Naive thymus-derived CD8-positive, alpha-beta T cell (primary cell): ENCODE measurements around the gene STXBP1. TPM values are rescaled to one million over a fixed set of nuclear protein-coding genes. Genes with fewer than 3 reads are reported as not detected.

Source experiments
- ATAC-seq, 2 donors: fragments of 150-1000 bp; cut with Tn5 transposase in 1 of 2; sonication (Bioruptor Pico), chemical (Tn5 transposase) in 1 of 2; 1 replicate in 1 of 2; 2 replicates in 1 of 2; pipeline ENCODE4 v1.10.0; 2021; ENCODE audit warnings: mild to moderate bottlenecking in 2 of 2, moderate library complexity in 2 of 2
- POLR2A ChIA-PET: fragments of 350-600 bp; sonication (Branson Sonifier 250); formaldehyde crosslinking; loops from one replicate; lab custom pipeline; 2021; ENCODE audit warnings: antibody characterized with exemption; lab: Charles Lee
- DNase-seq, 10 donors: peaks; one replicate each; pipeline versions ENCODE4 v3.0.0 to v3.0.0-alpha.2; 2020 to 2022
- H3K27ac Mint-ChIP-seq, 10 donors: one replicate each; pipeline ENCODE4 v1.8.0; 2020 to 2022; ENCODE audit warnings: mild to moderate bottlenecking in 10 of 10, mixed read lengths in 10 of 10, moderate library complexity in 4 of 10, inconsistent platforms in 1 of 10
- H3K27me3 Mint-ChIP-seq, 5 donors: one replicate each; pipeline ENCODE4 v1.8.0; 2021 to 2022; ENCODE audit warnings: mixed read lengths in 5 of 5
- H3K36me3 Mint-ChIP-seq, 3 donors: one replicate each; pipeline ENCODE4 v1.8.0; 2020 to 2022; ENCODE audit warnings: mixed read lengths in 3 of 3, mild to moderate bottlenecking in 2 of 3, inconsistent platforms in 1 of 3
- H3K4me1 Mint-ChIP-seq, 4 donors: one replicate each; pipeline ENCODE4 v1.8.0; 2021 to 2022; ENCODE audit warnings: mixed read lengths in 4 of 4
- H3K4me3 Mint-ChIP-seq, 10 donors: one replicate each; pipeline ENCODE4 v1.8.0; 2020 to 2022; ENCODE audit warnings: mild to moderate bottlenecking in 10 of 10, mixed read lengths in 10 of 10, moderate library complexity in 6 of 10, inconsistent platforms in 1 of 10
- H3K9me3 Mint-ChIP-seq, 9 donors: one replicate each; pipeline ENCODE4 v1.8.0; 2020 to 2022; ENCODE audit warnings: mixed read lengths in 9 of 9, mild to moderate bottlenecking in 3 of 9, inconsistent platforms in 1 of 9, moderate library complexity in 1 of 9
- polyA plus RNA-seq, 3 donors: library from polyadenylated mRNA; unstranded; fragments of 300-500 nt; fragmentation: Illumina TruSeq; gene quantifications; one replicate each; pipeline ENCODE4 v1.2.3, GENCODE V29; 2021
- total RNA-seq, 8 experiments: library from RNA in 2 of 8; stranded (reverse) in 2 of 8; gene quantifications; one replicate each; pipeline ENCODE4 v1.2.3 and lab custom pipeline; 2021 to 2026

STXBP1 gene
- total and polyA plus RNA-seq, 5 experiments from 2014 or later = 3.4 to 39.7 (median 10.3) TPM

DNA sequence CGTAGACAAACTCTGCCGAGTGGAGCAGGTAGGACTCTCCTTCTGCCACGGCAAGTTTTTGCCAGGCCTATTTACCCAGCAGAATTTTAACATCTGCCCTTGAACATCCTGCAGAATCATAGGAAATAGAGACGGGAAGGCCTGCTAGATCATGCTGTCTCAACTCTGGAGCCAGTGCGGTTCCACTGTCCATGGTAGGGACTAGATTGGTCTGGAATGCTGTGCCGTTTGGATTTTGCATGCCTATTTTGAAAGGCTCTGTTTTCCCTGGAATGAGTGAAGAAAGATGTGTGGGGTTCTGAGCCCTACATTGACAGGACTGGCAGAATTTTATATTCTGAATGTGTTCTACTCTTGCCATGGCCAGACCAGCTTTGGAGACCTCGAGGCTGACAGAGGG is 61.2 kb downstream of the STXBP1 start:
- H3K27ac Mint-ChIP-seq = peak overlapping the region in 1 of 10 donors; percentile 46
- no peak overlapping the region for H3K4me3 Mint-ChIP-seq
- H3K9me3 Mint-ChIP-seq = no peaks in the 10 kb centered on the region
- peaks cover 0 to 41% (median 12%) of the 10 kb centered on the region in 3 donors for H3K36me3 Mint-ChIP-seq
- ATAC-seq = no peak
- POLR2A ChIA-PET = no interaction called here
- no peak for DNase-seq
- peaks cover 0 to 2% (median 0%) of the 10 kb centered on the region in 4 donors for H3K4me1 Mint-ChIP-seq
- no peaks in the 10 kb centered on the region for H3K27me3 Mint-ChIP-seq

DNA sequence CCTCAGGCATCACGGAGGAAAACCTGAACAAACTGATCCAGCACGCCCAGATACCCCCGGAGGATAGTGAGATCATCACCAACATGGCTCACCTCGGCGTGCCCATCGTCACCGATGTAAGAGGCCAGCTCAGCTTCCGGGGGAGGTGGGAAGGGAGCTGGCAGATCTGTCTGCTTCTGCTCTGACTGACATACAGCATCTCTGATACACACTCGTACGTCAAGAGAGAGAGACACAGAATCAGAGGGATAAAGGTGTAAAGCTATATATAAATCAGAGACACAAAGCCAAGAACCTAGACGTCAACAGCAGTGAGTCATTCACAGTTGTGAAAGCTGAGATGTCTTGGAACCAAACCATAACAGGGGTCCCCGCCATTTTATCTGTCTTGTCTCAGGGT is 64.6 kb downstream of the STXBP1 start:
- POLR2A ChIA-PET = no interaction called here

DNA sequence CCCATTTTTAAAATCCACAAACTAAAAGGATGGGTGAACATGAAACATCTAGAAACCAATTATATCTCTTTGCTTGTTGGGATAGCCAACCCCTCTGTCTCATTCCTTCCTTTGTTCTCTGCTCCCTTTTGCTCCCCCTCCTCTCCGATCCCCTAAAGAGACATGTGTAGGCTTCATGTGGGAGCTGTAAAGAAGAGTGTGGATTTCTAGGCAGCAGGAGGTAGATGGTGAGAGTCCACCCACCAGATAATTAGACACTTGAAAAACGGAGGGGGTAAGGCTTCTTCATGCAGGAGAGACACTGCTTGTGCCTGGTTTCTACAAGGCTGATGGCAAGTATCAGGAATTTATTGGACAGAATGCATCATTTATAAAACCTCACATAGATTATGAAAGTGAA is 67.4 kb downstream of the STXBP1 start:
- H3K4me3 Mint-ChIP-seq = no peak overlapping the region
- peak overlapping the region in 1 of 10 donors; percentile 35 for H3K27ac Mint-ChIP-seq
- no peaks in the 10 kb centered on the region for H3K4me1 Mint-ChIP-seq
- peaks cover 0 to 51% (median 10%) of the 10 kb centered on the region in 3 donors for H3K36me3 Mint-ChIP-seq
- H3K9me3 Mint-ChIP-seq = no peaks in the 10 kb centered on the region
- H3K27me3 Mint-ChIP-seq = no peaks in the 10 kb centered on the region
- POLR2A ChIA-PET = no interaction called here
- DNase-seq = no peak
- no peak for ATAC-seq

More for the DNA sequence above, 64.6 kb downstream of the STXBP1 start:
- Mint-ChIP-seq H3K36me3 (peaks cover 0 to 50% (median 12%) of the 10 kb centered on the region in 3 donors), H3K4me1 (no peaks in the 10 kb centered on the region), H3K27me3 (no peaks in the 10 kb centered on the region), H3K4me3 (no peak overlapping the region), H3K9me3 (no peaks in the 10 kb centered on the region), H3K27ac (peak overlapping the region in 1 of 10 donors; percentile 9)
- no peak for ATAC-seq
- DNase-seq = no peak

- no peaks in the 10 kb centered on the region for H3K4me1 Mint-ChIP-seq
- DNase-seq (no peak), ATAC-seq (no peak)
- H3K27ac Mint-ChIP-seq = peak overlapping the region in 3 of 10 donors; percentile 27 to 49 (median 41)
- H3K27me3 Mint-ChIP-seq = no peaks in the 10 kb centered on the region
- H3K4me3 Mint-ChIP-seq = peak overlapping the region in 1 of 10 donors; percentile 24
- POLR2A ChIA-PET = no interaction called here
- peaks cover 0 to 57% (median 9%) of the 10 kb centered on the region in 3 donors for H3K36me3 Mint-ChIP-seq
- no peaks in the 10 kb centered on the region for H3K9me3 Mint-ChIP-seq
Observed at GRCh38 chr9:127680226-127680625, 68.1 kb downstream of the STXBP1 start.

DNA sequence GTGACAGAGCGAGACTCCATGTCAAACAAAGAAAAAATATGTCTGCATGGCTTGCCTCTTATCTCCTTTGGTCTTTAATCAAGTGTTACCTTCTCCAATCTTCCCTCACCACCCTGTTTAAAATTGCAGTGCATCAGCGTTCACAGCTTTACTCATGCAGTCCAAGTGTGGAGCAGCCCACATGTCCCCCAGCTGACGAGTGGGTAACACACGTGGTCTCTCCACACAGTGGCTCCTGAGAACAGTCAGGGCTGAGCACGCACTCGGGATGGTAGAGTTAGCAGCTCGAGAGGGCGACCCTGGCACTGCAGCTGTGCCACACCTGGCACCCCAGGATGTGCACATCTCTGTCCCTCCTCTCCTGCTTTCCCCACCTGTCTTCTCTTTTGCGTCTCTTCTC is 68.8 kb downstream of the STXBP1 start:
- POLR2A ChIA-PET = no interaction called here
- Mint-ChIP-seq H3K9me3 (no peaks in the 10 kb centered on the region), H3K4me1 (no peaks in the 10 kb centered on the region), H3K4me3 (no peak overlapping the region), H3K27me3 (no peaks in the 10 kb centered on the region), H3K27ac (no peak overlapping the region), H3K36me3 (peaks cover 0 to 58% (median 9%) of the 10 kb centered on the region in 3 donors)
- ATAC-seq (no peak), DNase-seq (no peak)

GRCh38 chr9:127682351-127683136 is 70.5 kb downstream of the STXBP1 start:
- POLR2A ChIA-PET = no interaction called here
- Mint-ChIP-seq H3K36me3 (peaks cover 0 to 55% (median 9%) of the 10 kb centered on the region in 3 donors), H3K27ac (no peak overlapping the region), H3K4me1 (no peaks in the 10 kb centered on the region), H3K27me3 (no peaks in the 10 kb centered on the region), H3K9me3 (no peaks in the 10 kb centered on the region), H3K4me3 (no peak overlapping the region)
- ATAC-seq (no peak), DNase-seq (no peak)

DNA sequence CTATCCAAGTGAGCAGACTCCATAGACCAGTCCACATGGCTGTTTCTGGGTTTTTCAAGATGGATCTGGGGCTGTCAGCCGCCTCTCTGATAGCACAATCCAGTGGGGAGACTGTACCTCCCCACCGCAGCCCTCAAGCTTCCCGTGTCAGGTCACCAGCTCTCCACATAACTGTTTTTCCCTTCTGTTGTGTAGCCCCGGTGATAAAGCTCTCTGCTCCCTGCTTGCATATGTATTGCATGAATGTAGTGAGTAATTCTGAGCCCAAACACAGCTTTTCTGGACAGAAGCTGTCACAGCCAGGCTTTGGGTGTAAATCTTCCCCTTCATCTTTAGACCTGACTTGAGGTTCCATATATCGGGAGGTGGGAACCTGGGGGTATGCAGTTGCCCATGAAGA is 71.6 kb downstream of the STXBP1 start:
- H3K27ac Mint-ChIP-seq = no peak overlapping the region
- H3K36me3 Mint-ChIP-seq = peaks cover 0 to 52% (median 6%) of the 10 kb centered on the region in 3 donors
- no peaks in the 10 kb centered on the region for H3K4me1 Mint-ChIP-seq
- ATAC-seq (no peak), DNase-seq (no peak)
- POLR2A ChIA-PET = no interaction called here
- no peaks in the 10 kb centered on the region for H3K27me3 Mint-ChIP-seq
- H3K4me3 Mint-ChIP-seq = no peak overlapping the region
- no peaks in the 10 kb centered on the region for H3K9me3 Mint-ChIP-seq

GRCh38 chr9:127684576-127684975 is 72.5 kb downstream of the STXBP1 start:
- Mint-ChIP-seq H3K4me1 (no peaks in the 10 kb centered on the region), H3K4me3 (no peak overlapping the region), H3K36me3 (peaks cover 0 to 47% (median 6%) of the 10 kb centered on the region in 3 donors), H3K9me3 (no peaks in the 10 kb centered on the region), H3K27me3 (no peaks in the 10 kb centered on the region), H3K27ac (peak overlapping the region in 1 of 10 donors; percentile 16)
- no peak for DNase-seq
- ATAC-seq = no peak
- POLR2A ChIA-PET = no interaction called here

DNA sequence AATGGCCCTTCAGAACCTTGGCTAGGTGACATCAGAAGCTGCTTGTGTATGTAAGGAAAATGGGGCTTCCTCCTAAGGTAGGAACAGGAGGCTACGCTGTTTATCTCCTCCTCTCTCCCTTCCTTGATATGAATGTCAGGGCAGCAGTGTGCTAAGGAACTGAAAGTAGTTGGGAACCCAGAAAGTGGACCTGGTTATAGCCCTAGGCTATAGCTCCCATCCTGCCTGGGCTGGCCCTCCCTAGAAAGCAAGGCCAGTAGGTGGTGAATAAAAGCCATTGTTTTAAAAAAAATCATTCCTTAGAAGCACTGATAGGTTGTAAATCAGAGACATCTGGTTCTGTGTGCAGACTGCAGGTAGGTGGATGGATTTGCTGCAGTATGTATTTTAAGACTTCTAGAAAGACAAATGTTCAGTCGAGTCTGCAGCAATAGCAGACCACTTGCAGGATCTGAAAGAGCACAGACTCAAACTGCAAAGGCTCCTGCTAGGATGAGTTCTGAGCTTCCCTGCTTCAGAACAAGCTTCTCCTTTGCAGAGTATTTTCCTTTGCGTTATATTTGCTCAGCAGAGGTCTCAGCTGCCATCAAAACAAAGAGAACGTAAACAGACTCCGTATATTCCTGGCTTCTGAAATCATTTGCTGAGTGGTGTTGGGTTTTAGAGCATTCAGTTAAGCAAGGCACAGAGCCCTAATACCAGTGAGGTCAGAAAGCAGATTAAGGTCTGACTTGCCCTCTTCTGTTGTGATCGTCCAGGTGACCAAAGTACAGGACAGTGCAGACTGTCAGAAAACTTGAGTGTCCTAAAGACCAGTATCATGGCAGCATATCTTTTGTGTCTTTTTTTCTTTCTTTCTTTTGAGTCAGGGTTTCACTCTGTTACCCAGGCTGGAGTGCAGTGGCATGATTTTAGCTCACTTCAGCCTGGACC is 74.7 kb downstream of the STXBP1 start:
- no peaks in the 10 kb centered on the region for H3K27me3 Mint-ChIP-seq
- ATAC-seq (no peak), DNase-seq (no peak)
- H3K4me3 Mint-ChIP-seq = no peak overlapping the region
- H3K36me3 Mint-ChIP-seq = peaks cover 0 to 41% (median 3%) of the 10 kb centered on the region in 3 donors
- POLR2A ChIA-PET = interaction anchor here (0.5 to 1.2 kb wide), 2 partner anchors 25 to 293 kb away, joined by 3 read pairs; no protein-coding TSS in a partner anchor
- no peak overlapping the region for H3K27ac Mint-ChIP-seq
- H3K4me1 Mint-ChIP-seq = no peaks in the 10 kb centered on the region
- H3K9me3 Mint-ChIP-seq = no peaks in the 10 kb centered on the region

GRCh38 chr9:127689329-127690000 is 77.4 kb downstream of the STXBP1 start:
- POLR2A ChIA-PET = interaction anchor here (0.6 kb wide), 1 partner anchor 9 kb away, joined by 5 read pairs; no protein-coding TSS in a partner anchor
- Mint-ChIP-seq H3K27ac (no peak overlapping the region), H3K9me3 (no peaks in the 10 kb centered on the region)

GRCh38 chr9:127690735-127691134 is 78.7 kb downstream of the STXBP1 start:
- peaks cover 0 to 6% (median 0%) of the 10 kb centered on the region in 4 donors for H3K4me1 Mint-ChIP-seq

More at GRCh38 chr9:127689329-127690000, 77.4 kb downstream of the STXBP1 start:
- DNase-seq (no peak), ATAC-seq (no peak)
- no peaks in the 10 kb centered on the region for H3K27me3 Mint-ChIP-seq
- no peak overlapping the region for H3K4me3 Mint-ChIP-seq
- peaks cover 0 to 27% (median 3%) of the 10 kb centered on the region in 3 donors for H3K36me3 Mint-ChIP-seq
- H3K4me1 Mint-ChIP-seq = peaks cover 0 to 3% (median 0%) of the 10 kb centered on the region in 4 donors

GRCh38 chr9:127692071-127692470 is 80.0 kb downstream of the STXBP1 start:
- Mint-ChIP-seq H3K27ac (peak overlapping the region in 2 of 10 donors; percentile 14 to 37), H3K36me3 (peaks cover 0 to 15% (median 0%) of the 10 kb centered on the region in 3 donors), H3K9me3 (no peaks in the 10 kb centered on the region), H3K4me1 (peaks cover 0 to 6% (median 0%) of the 10 kb centered on the region in 4 donors), H3K4me3 (peak overlapping the region in 1 of 10 donors; percentile 29), H3K27me3 (no peaks in the 10 kb centered on the region)
- DNase-seq (no peak), ATAC-seq (no peak)
- POLR2A ChIA-PET = interaction anchor here (0.7 kb wide), 1 partner anchor 95 kb away, joined by 3 read pairs; no protein-coding TSS in a partner anchor

More at GRCh38 chr9:127690735-127691134, 78.7 kb downstream of the STXBP1 start:
- H3K27me3 Mint-ChIP-seq = no peaks in the 10 kb centered on the region
- ATAC-seq (no peak), DNase-seq (no peak)
- no peaks in the 10 kb centered on the region for H3K9me3 Mint-ChIP-seq
- POLR2A ChIA-PET = no interaction called here
- no peak overlapping the region for H3K4me3 Mint-ChIP-seq
- peaks cover 0 to 19% (median 0%) of the 10 kb centered on the region in 3 donors for H3K36me3 Mint-ChIP-seq
- no peak overlapping the region for H3K27ac Mint-ChIP-seq
